DMS79 (cell line): ENCODE data around the gene RPGRIP1.
"Not testable (repeated sequence)": the region's sequence is repeated elsewhere in the genome, so short reads cannot be mapped to it uniquely, and the experiment has no call there.

Source experiments
- DNase-seq: peaks from one replicate; lab custom pipeline; 2025; lab: John Stamatoyannopoulos, UW

RPGRIP1 gene

GRCh38 chr14:21302013-21302835 lies 22.3 kb downstream of the RPGRIP1 start:
- no peak for DNase-seq

GRCh38 chr14:21302836-21303140 lies 22.9 kb downstream of the RPGRIP1 start:
- DNase-seq, result not testable (repeated sequence)

- DNase-seq, result no peak
These were observed 27.8 kb downstream of the RPGRIP1 start for GRCh38 chr14:21307637-21308036.

GRCh38 chr14:21308132-21308478 lies 28.2 kb downstream of the RPGRIP1 start:
- DNase-seq, result no peak

- peak; percentile 82 for DNase-seq
These were observed 28.8 kb downstream of the RPGRIP1 start for GRCh38 chr14:21308479-21309237.

- no peak for DNase-seq
These were observed 29.4 kb downstream of the RPGRIP1 start for GRCh38 chr14:21309238-21309636.

GRCh38 chr14:21309956-21310355 lies 30.1 kb downstream of the RPGRIP1 start:
- DNase-seq, result no peak

- DNase-seq, result no peak
These were observed 31.7 kb downstream of the RPGRIP1 start for GRCh38 chr14:21311614-21312013.

- no peak for DNase-seq
These were observed 33.6 kb downstream of the RPGRIP1 start for GRCh38 chr14:21313512-21313911.

GRCh38 chr14:21317398-21317797 lies 37.5 kb downstream of the RPGRIP1 start:
- DNase-seq, result no peak

- DNase-seq, result peak; percentile 72
These were observed 41.0 kb downstream of the RPGRIP1 start for GRCh38 chr14:21320913-21321312.

GRCh38 chr14:21322716-21323115 lies 42.8 kb downstream of the RPGRIP1 start:
- DNase-seq, result no peak

GRCh38 chr14:21326972-21327371 lies 47.1 kb downstream of the RPGRIP1 start:
- DNase-seq, result no peak
